Activated T-cell treated with anti-CD3 and anti-CD28 coated beads for 4 hours (primary cell): Measurements from ENCODE around the gene CNTNAP2.

ENCODE experiments used
- DNase-seq: peaks from one replicate; pipeline ENCODE4 v3.0.0-alpha.2; 2020

The CNTNAP2 gene

DNA sequence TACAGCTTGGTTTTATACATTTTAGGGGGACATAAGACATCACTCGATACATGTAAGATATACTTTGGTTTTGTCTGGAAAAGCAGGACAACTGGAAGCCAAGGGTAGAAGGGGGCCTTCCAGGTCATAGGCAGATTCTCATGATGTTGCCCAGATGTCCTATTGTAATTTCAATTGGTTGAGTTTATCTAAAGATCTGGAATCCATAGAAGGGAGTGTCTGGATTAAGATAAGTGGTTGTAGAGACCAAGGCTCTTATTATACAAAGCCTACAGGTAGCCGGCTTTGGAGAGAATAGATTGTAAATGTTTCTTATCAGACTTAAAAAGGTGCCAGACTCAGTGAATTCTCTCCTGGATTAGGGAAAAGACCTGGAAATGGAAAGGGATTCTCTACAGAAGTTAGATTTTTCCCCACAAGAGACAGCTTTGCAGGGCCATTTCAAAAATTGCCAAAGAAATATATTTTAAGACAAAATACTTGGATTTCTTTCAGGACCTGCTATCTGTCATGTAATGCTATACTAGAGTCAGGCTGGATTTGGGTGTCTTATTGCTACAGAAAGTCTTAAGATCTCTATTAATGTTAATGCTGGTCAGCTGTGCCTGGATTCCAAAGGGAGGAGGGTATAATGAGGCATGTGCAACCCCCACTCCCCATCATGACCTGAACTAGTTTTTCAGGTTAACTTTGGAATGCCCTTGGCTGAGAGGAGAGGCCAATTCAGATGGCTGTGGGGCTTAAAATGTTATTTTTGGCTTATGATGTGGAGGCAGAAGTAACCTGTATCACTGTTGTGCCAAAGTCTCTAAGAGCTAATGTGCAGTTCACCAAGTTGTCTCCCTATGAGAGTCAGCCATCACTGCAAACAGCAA is 1962.8 kb downstream of the CNTNAP2 start:
- no peak for DNase-seq

- no peak for DNase-seq
These were observed 1966.8 kb downstream of the CNTNAP2 start for GRCh38 chr7:148083448-148083847.

DNA sequence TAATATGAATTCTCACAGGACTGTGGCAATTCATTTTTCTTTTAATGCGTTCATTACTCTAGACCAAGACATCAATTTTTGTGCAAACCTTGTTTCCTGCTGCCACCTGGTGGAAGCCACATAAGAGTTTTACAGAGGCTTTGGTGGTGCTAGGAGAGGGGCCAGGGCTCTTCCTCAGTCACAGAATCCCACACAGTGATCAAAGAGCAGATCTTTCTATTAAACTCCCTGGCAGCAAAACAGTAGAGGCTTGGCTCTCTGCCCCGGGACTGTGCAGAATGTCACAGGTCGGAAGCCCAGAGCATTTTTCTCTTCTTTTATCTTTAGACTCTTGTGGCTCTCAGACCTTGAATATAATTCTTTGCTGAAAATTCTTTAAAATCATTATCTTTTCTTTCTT is 1967.5 kb downstream of the CNTNAP2 start:
- no peak for DNase-seq

DNA sequence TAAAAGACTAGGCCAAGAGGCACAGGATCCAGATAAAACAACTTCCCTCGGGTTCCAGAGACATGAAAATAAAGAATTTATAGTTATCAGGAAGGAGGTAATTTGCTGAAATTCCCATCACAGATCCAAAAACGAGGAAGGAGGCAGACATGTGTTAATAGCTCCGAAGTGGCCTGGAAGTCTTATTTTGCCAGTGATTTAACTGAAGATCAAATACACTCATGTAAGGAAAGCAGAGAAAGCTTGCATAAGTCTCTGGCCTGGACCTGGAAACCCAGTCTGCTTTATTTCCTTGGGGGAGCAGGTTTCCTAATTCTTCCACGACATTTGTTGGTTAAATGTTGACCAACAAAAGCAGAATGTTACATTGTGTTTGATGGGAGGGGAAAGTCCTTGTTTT is 1975.3 kb downstream of the CNTNAP2 start:
- DNase-seq: no peak

- no peak for DNase-seq
These were observed 1977.0 kb downstream of the CNTNAP2 start for GRCh38 chr7:148093375-148094166.

DNA sequence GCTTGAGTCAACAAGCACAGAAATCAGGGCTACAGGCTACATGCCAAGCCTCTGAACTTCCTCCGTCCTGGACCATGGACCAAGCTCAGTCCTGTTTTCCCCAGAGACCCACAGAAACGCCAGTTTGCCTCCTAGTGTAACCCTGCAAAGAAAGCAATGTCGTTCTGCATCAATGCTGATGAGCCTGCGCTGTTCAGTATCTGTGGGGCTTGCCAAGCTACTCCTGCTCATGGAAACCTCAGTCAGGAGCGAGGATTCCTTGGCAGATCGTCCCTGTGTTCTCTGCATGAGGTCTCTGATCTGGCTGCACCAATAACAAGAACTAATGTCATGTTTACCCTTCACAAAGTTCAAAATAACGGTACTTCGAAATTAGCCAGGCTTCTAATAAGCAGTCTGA is 1978.5 kb downstream of the CNTNAP2 start:
- no peak for DNase-seq

DNA sequence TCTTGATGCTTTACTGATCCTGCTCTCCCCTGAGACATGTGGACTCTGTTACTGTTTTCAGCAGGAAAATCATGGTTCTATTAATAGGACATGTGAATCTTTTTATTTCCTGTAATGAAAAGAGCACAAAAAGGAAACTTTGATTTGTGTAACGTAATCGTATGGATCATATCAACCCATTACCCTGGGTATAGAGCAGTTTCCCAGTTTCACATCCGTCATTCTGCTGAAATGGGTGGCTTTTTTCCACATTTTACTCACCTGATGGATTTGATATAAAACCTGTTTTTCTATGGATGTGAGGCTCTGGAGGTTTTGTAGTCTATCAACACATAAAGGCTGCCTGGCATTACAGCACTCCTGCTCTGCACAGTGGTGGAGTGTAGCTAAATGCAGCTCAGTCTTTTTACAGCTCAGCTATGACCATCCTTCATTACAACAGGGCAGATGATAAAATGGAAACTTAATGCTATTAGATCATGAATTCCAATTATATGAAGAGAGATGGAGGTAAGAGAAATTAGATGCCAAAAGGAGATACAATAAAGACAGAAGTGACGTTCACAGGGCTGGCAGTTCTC is 1987.6 kb downstream of the CNTNAP2 start:
- no peak for DNase-seq

- no peak for DNase-seq
These were observed 1988.3 kb downstream of the CNTNAP2 start for GRCh38 chr7:148104924-148105323.

- DNase-seq: no peak
These were observed 1989.3 kb downstream of the CNTNAP2 start for GRCh38 chr7:148105853-148106252.

- no peak for DNase-seq
These were observed 1991.0 kb downstream of the CNTNAP2 start for GRCh38 chr7:148107443-148108127.

GRCh38 chr7:148108381-148108780 is 1991.8 kb downstream of the CNTNAP2 start:
- no peak for DNase-seq

DNA sequence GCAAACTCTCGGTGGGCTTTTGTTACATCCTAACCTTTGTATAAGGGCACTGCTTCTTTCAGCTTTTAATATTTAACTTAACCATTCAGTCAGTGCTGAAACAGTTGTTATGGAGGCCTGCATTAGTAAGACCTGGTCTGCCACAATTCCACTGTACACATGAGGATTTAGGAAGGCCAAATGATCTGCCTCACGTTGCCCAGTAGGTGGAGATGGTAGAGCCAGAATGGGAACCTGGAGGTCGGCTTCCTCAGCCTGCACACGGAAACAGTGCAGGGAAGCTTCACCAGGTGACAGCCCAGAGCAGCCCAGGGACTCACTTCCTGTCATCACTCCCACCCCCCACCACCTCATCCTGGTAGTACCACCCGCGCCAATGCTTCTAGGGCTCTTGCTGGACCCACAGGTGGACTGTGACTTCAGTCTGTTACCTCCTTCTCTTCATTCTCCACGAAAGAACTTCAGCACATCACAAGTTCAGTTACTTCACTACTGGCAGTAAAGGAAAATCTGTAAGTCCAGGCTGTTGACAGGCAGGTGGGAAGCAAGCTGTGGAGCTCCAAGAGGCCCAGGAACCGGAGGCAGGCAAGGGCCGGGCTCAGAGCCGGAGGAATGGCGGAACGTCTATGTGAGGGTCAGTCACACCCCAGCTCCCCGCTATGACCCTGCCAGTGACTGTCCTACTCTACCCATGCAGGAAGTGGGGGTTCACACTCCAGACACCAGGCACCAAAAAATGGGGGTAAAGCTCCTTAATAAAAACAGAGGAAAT is 1993.7 kb downstream of the CNTNAP2 start:
- no peak for DNase-seq

- DNase-seq: no peak
These were observed 1998.2 kb downstream of the CNTNAP2 start for GRCh38 chr7:148114804-148115203.

GRCh38 chr7:148115308-148115707 is 1998.7 kb downstream of the CNTNAP2 start:
- DNase-seq: no peak

DNA sequence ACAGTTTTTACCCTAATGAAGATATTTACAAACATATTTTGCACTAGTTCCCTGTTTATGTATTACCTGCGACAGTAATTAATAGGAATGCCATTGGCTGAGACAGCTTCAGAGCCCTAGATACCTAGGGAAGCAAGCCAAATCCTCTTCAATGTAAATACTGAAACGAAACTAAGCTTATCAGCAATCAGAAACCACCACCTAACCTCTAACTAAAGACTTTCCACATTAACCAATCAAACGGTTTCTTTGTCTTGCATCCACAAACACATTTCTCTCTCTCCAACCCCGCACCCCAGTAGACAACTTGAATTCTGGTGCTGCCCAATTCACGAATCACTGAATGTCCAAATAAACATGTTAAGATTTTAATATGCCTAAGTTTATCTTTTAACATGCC is 1999.6 kb downstream of the CNTNAP2 start:
- DNase-seq: no peak

DNA sequence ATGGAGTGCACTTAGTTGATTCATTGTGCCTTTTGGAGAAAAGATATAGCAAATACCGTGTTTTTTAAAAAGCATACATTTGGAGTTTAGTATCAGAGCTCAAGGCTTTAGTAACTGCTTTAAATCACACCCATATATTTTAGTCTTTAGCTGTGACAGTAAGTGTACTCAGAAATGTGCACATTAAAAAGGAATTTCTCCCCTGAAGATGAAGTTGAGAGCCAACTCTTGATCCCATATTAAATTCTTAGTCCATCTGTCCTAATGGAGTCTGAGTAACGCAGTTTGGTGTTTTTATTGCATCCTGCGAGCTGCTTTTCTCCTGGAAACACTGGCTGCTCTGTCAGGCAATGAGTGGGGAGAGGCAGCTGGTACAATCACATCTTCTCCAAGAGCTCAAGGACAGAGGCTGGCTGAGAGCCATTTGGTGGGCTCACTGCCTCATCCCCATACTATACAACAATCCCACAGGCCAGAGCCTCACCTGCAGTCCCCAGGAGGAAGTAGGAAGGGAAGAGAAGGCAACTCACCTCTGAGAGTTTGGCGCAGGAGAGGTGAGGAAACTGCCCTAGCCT is 2000.3 kb downstream of the CNTNAP2 start:
- no peak for DNase-seq

DNA sequence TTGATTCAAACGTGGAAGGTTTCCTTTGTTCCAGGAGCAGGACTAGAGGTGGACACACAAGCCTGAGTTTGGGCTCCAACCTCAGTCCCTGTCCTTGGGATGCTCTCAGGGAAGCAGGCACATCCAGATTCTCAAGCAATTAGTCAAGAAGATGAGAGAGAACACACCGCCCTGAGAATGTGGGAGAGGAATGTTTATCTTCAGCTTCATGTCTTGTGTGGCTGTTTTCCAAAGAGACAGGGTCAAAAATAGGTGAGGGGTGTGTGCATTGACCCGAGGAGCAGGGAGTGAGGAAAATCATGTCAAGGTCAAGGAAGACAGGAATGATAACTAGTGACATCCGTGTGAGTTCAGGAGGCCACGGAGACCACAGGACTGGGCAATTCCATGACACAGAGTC is 2001.8 kb downstream of the CNTNAP2 start:
- no peak for DNase-seq

DNA sequence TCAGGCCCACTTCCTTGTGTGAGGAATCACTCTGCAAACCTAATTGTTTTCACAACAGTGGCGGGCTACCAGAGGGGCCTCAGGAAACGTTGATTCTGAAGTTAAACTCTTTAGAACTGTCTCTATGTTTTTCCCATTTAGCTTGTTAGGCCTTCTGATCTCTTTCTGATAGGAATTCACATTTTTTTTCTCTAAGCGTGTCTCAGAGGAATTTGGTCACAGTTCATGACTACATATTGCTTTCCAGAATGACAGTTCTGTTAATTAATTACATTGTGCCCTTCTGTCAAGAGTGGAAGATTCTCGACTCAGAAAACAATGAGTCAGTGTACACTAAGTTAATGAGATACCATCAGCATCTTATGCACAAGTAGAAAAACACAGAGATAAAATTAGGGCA is 2004.8 kb downstream of the CNTNAP2 start:
- no peak for DNase-seq

GRCh38 chr7:148121847-148122246 is 2005.2 kb downstream of the CNTNAP2 start:
- DNase-seq: no peak

DNA sequence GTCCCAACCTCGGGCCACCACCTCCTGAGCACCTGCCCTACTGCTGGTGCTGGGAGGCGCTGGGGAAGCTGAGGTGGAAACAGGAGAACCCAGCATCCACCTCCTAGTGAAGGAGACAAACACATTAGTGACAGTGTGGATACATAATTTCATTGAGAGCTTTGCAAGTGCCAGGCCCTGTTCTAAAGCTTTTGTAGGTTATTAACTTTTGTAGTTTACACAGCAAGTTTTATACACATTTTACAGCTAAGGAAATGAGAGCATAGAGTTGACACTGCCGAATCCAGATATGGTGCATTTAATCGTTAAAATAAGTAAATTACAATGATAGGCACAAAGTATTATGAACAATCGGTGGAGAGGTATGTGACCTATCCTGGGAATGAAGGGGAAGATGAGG is 2007.9 kb downstream of the CNTNAP2 start:
- no peak for DNase-seq

DNA sequence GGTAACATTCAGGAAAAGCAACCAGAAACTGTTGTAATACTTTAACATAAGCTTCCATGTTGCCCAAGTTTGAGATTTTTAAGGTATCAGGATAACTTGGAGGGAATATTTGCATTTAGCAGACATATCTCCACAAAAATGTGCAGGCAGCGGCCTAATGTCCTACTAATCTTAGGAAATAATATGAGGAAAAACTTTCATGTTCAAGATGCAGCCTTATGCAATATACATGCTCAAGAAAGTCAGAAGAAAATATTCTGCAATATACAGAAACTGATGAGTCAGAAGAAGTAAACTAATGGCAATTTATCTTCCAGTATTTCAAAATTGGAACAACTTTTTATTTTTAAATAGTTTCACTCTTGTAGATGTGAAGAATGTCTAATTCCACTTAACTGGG is 2010.8 kb downstream of the CNTNAP2 start:
- DNase-seq: no peak

DNA sequence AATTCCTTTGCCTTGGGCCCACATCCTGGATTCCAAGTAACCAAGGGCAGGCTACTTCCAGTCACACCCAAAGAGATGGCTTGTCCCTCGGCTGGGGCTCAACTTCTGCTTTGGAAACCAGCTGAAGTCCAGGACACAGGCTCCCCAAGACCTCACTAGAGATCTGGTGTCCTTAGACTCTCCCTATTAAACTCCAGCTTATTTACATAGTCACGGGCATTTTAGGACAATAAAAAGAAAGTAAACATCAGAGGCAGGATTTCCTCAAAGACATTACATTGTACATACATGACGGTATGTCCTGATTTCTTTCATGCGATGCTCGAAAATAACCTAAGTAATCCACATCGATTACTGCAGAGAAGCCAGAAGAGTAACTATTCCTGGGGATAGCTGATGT is 2012.4 kb downstream of the CNTNAP2 start:
- no peak for DNase-seq
